H9 (cell line): ENCODE data around the gene PKMYT1. TPM values are rescaled to one million over a fixed set of nuclear protein-coding genes. Genes with fewer than 3 reads are reported as not detected.

ENCODE experiments used
- DNase-seq: peaks from one replicate; pipeline ENCODE4 v3.0.0-alpha.2; 2017
- H2AFZ ChIP-seq: one replicate; pipeline ENCODE4 v1.6.1; 2013; ENCODE audit warnings: mild to moderate bottlenecking, low read length, control low read depth, moderate library complexity
- H2AK5ac ChIP-seq: 2 replicates; pipeline ENCODE4 v1.6.1; 2013; ENCODE audit warnings: low read length, control low read depth, mixed read lengths; ENCODE audit not compliant: insufficient read length
- H2BK120ac ChIP-seq: one replicate; pipeline ENCODE4 v1.6.1; 2013; ENCODE audit warnings: low read depth, mild to moderate bottlenecking, low read length, control low read depth, inconsistent platforms; ENCODE audit not compliant: poor library complexity, severe bottlenecking
- H2BK12ac ChIP-seq: 2 replicates; pipeline ENCODE4 v1.6.1; 2013; ENCODE audit warnings: low read length, control low read depth, mixed read lengths, low read depth; ENCODE audit not compliant: insufficient read length
- H2BK15ac ChIP-seq: 2 replicates; pipeline ENCODE4 v1.6.1; 2013; ENCODE audit warnings: low read depth, low read length, control low read depth
- H2BK20ac ChIP-seq: one replicate; pipeline ENCODE4 v1.6.1; 2013; ENCODE audit warnings: low read depth, mild to moderate bottlenecking, low read length, control low read depth, inconsistent platforms; ENCODE audit not compliant: poor library complexity, severe bottlenecking
- H2BK5ac ChIP-seq: 2 replicates; pipeline ENCODE4 v1.6.1; 2013; ENCODE audit warnings: low read length, control low read depth, mixed read lengths; ENCODE audit not compliant: insufficient read length
- H3K14ac ChIP-seq: 2 replicates; pipeline ENCODE4 v1.6.1; 2013; ENCODE audit warnings: low read length, control low read depth; ENCODE audit not compliant: insufficient read depth
- H3K18ac ChIP-seq: 2 replicates; pipeline ENCODE4 v1.6.1; 2013; ENCODE audit warnings: low read depth, mild to moderate bottlenecking, mixed read lengths, low read length, control low read depth; ENCODE audit not compliant: insufficient read length
- H3K23ac ChIP-seq: 2 replicates; pipeline ENCODE4 v1.6.1; 2013; ENCODE audit warnings: low read length, control low read depth, mixed read lengths, low read depth; ENCODE audit not compliant: insufficient read length
- H3K23me2 ChIP-seq: 2 replicates; pipeline ENCODE4 v1.6.1; 2013; ENCODE audit warnings: low read depth, mild to moderate bottlenecking, mixed read lengths, low read length, control low read depth; ENCODE audit not compliant: insufficient read length, poor library complexity, severe bottlenecking
- H3K27ac ChIP-seq: 2 replicates; pipeline ENCODE4 v1.5.1; 2013; ENCODE audit warnings: low read length, control low read depth, mixed read lengths, low read depth; ENCODE audit not compliant: insufficient read length
- H3K27me3 ChIP-seq: 2 replicates; pipeline ENCODE4 v1.6.1; 2013; ENCODE audit warnings: low read length, control low read depth, inconsistent platforms; ENCODE audit not compliant: insufficient read depth
- H3K4ac ChIP-seq: 2 replicates; pipeline ENCODE4 v1.6.1; 2013; ENCODE audit warnings: low read depth, mild to moderate bottlenecking, control low read depth, inconsistent platforms, low read length, moderate library complexity
- H3K4me1 ChIP-seq: 2 replicates; pipeline ENCODE4 v1.6.1; 2013; ENCODE audit warnings: low read length, control low read depth, inconsistent platforms; ENCODE audit not compliant: insufficient read depth
- H3K4me2 ChIP-seq: 2 replicates; pipeline ENCODE4 v1.6.1; 2013; ENCODE audit warnings: low read length, control low read depth, mixed read lengths; ENCODE audit not compliant: insufficient read length, insufficient read depth
- H3K56ac ChIP-seq: 2 replicates; pipeline ENCODE4 v1.6.1; 2013; ENCODE audit warnings: low read depth, mild to moderate bottlenecking, mixed read lengths, low read length, control low read depth; ENCODE audit not compliant: insufficient read length
- H3K79me1 ChIP-seq: 2 replicates; pipeline ENCODE4 v1.6.1; 2013; ENCODE audit warnings: low read depth, mild to moderate bottlenecking, moderate library complexity, low read length, control low read depth, inconsistent platforms; ENCODE audit not compliant: insufficient read depth, poor library complexity, severe bottlenecking
- H3K79me2 ChIP-seq: 2 replicates; pipeline ENCODE4 v1.6.1; 2013; ENCODE audit warnings: low read length, control low read depth, inconsistent platforms; ENCODE audit not compliant: insufficient read depth
- H3K9ac ChIP-seq: 2 replicates; pipeline ENCODE4 v1.6.1; 2013; ENCODE audit warnings: low read length, control low read depth, mixed read lengths; ENCODE audit not compliant: insufficient read length; ENCODE audit errors: extremely low read depth
- H3K9me3 ChIP-seq: one replicate; pipeline ENCODE4 v1.6.1; 2013; ENCODE audit warnings: low read depth, low read length, inconsistent platforms; ENCODE audit not compliant: control insufficient read depth
- H3T11ph ChIP-seq: one replicate; pipeline ENCODE4 v1.6.1; 2013; ENCODE audit warnings: mild to moderate bottlenecking, low read length, control low read depth, inconsistent platforms
- H4K20me1 ChIP-seq: one replicate; pipeline ENCODE4 v1.6.1; 2013; ENCODE audit not compliant: control insufficient read depth, insufficient read length, insufficient read depth
- H4K5ac ChIP-seq: 2 replicates; pipeline ENCODE4 v1.6.1; 2013; ENCODE audit warnings: low read depth, mild to moderate bottlenecking, mixed read lengths, low read length, control low read depth; ENCODE audit not compliant: insufficient read length
- H4K8ac ChIP-seq: replicated peaks from 2 replicates; pipeline ENCODE4 v1.6.1; 2013; ENCODE audit warnings: low read length, control low read depth, mixed read lengths, low read depth; ENCODE audit not compliant: insufficient read length
- H4K91ac ChIP-seq: 2 replicates; pipeline ENCODE4 v1.6.1; 2013; ENCODE audit warnings: low read depth, mild to moderate bottlenecking, moderate library complexity, mixed read lengths, low read length, control low read depth; ENCODE audit not compliant: insufficient read length
- H3K27ac Mint-ChIP-seq, 3 experiments: 2 replicates in 2 of 3; 3 replicates in 1 of 3; pipeline ENCODE4 v1.8.0; 2020 to 2021; ENCODE audit warnings: mixed read lengths in 3 of 3, mild to moderate bottlenecking in 1 of 3, moderate library complexity in 1 of 3
- H3K27me3 Mint-ChIP-seq: 2 replicates; pipeline ENCODE4 v1.8.0; 2021; ENCODE audit warnings: low read depth, mild to moderate bottlenecking, moderate library complexity, mixed read lengths
- H3K36me3 Mint-ChIP-seq, 3 experiments: 2 replicates in 2 of 3; 3 replicates in 1 of 3; pipeline ENCODE4 v1.8.0; 2020 to 2021; ENCODE audit warnings: low read depth in 3 of 3, mixed read lengths in 3 of 3; ENCODE audit not compliant: insufficient read depth in 1 of 3
- H3K4me1 Mint-ChIP-seq, 2 experiments: 2 replicates each; pipeline ENCODE4 v1.8.0; 2020; ENCODE audit warnings: mixed read lengths in 2 of 2
- H3K4me3 Mint-ChIP-seq, 2 experiments: 2 replicates in 1 of 2; 3 replicates in 1 of 2; pipeline ENCODE4 v1.8.0; 2020 to 2021; ENCODE audit warnings: mild to moderate bottlenecking in 2 of 2, mixed read lengths in 2 of 2, moderate library complexity in 1 of 2
- H3K9me3 Mint-ChIP-seq, 2 experiments: 2 replicates in 1 of 2; 3 replicates in 1 of 2; pipeline ENCODE4 v1.8.0; 2020; ENCODE audit warnings: mild to moderate bottlenecking in 2 of 2, mixed read lengths in 2 of 2, moderate library complexity in 1 of 2
- WGBS: extraction: QIAGEN DNeasy Blood & Tissue Kit; methylation state at CpG from one replicate; pipeline ENCODE4 v1.1.7; 2013; ENCODE audit warnings: missing lambda C conversion rate, low lambda C conversion rate, mixed read lengths; ENCODE audit not compliant: insufficient read length; ENCODE audit errors: extremely low coverage; 5-methylcytosine and 5-hydroxymethylcytosine counted together
- total RNA-seq: library from RNA; stranded (reverse); gene quantifications from 2 replicates; pipeline ENCODE4 v1.2.1, GENCODE V29; 2021
- TF ChIP-seq, protein P1 (sequence below): fragments of 200-600 bp; sonication (generic); conservative IDR thresholded peaks from 3 replicates; pipeline ENCODE4 v1.8.0; 2021; ENCODE audit warnings: antibody characterized with exemption, mild to moderate bottlenecking

Gene PKMYT1
- total RNA-seq, 1 experiment from 2014 or later: 114 TPM

DNA sequence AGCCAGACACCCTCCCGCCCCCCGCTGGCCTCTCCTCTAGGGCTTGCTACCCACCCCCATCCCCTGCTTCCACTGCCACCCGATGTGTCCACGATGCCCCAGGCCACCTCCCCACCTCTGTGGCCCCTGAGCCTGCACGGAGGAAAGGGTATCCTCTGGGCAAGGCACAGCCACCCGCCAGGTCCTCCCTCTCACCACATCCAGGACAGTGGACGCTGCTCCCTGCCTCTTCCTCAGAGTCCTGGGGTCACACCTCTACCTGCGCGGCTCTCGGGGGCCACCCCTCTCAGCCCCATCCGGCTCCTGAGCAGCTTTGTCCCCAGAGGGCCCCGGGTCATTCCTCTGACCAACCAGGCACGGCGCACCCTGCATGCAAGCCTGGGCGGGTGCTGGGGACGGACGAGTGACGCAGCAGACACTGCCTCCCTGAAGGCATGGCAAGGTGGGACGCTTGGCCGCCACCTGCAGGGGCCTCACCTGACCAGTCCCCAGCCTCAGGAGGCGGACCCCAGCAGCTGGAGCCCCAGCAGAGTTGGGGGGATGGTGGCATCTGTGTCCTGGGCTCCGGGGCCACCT, 43.7 kb downstream of the PKMYT1 start:
- Histone ChIP-seq H3K4me2 (no peak overlapping the region), H2BK12ac (no peak overlapping the region), H3K4me1 (no peaks in the 10 kb centered on the region), H3K79me2 (no peaks in the 10 kb centered on the region), H3T11ph (no peak overlapping the region), H3K18ac (no peak overlapping the region), H2BK20ac (no peak overlapping the region), H3K4ac (no peak overlapping the region), H4K91ac (no peak overlapping the region), H4K5ac (no peak overlapping the region), H3K27me3 (no peaks in the 10 kb centered on the region), H3K23me2 (no peaks in the 10 kb centered on the region), H3K23ac (no peak overlapping the region), H2AK5ac (no peak overlapping the region), H3K9ac (no peak overlapping the region), H4K8ac (no peak overlapping the region), H3K79me1 (no peaks in the 10 kb centered on the region), H2BK15ac (no peak overlapping the region), H3K14ac (no peak overlapping the region), H3K56ac (no peak overlapping the region), H2BK5ac (no peak overlapping the region), H3K27ac (no peak overlapping the region), H3K9me3 (no peaks in the 10 kb centered on the region), H2BK120ac (no peak overlapping the region), H2AFZ (no peak overlapping the region), H4K20me1 (no peaks in the 10 kb centered on the region)
- WGBS: no CpG with 5 or more reads among the region's 22 CpGs
- Mint-ChIP-seq H3K9me3 (no peaks in the 10 kb centered on the region), H3K4me3 (no peak overlapping the region), H3K36me3 (peaks cover 10 to 26% (median 23%) of the 10 kb centered on the region in 3 experiments), H3K27ac (no peak overlapping the region), H3K4me1 (no peaks in the 10 kb centered on the region), H3K27me3 (no peaks in the 10 kb centered on the region)
- DNase-seq: no peak
- TF ChIP-seq, protein P1, sequence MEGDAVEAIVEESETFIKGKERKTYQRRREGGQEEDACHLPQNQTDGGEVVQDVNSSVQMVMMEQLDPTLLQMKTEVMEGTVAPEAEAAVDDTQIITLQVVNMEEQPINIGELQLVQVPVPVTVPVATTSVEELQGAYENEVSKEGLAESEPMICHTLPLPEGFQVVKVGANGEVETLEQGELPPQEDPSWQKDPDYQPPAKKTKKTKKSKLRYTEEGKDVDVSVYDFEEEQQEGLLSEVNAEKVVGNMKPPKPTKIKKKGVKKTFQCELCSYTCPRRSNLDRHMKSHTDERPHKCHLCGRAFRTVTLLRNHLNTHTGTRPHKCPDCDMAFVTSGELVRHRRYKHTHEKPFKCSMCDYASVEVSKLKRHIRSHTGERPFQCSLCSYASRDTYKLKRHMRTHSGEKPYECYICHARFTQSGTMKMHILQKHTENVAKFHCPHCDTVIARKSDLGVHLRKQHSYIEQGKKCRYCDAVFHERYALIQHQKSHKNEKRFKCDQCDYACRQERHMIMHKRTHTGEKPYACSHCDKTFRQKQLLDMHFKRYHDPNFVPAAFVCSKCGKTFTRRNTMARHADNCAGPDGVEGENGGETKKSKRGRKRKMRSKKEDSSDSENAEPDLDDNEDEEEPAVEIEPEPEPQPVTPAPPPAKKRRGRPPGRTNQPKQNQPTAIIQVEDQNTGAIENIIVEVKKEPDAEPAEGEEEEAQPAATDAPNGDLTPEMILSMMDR: no peak
